ENCODE data around the gene TBCCD1.
"Not testable (repeated sequence)": the region's sequence is repeated elsewhere in the genome, so short reads cannot be mapped to it uniquely, and the experiment has no call there.

TBCCD1 gene

GRCh38 chr3:186520431-186520830 is 46.7 kb downstream of the TBCCD1 start:
- DNase-seq = no peak

- DNase-seq = no peak
Measured at GRCh38 chr3:186519021-186519658, 48.0 kb downstream of the TBCCD1 start.

- DNase-seq = no peak
Measured at GRCh38 chr3:186517218-186517617, 49.9 kb downstream of the TBCCD1 start.

GRCh38 chr3:186516646-186517045 is 50.5 kb downstream of the TBCCD1 start:
- no peak for DNase-seq

GRCh38 chr3:186515125-186515524 is 52.0 kb downstream of the TBCCD1 start:
- no peak for DNase-seq

- no peak for DNase-seq
Measured at GRCh38 chr3:186514296-186515002, 52.7 kb downstream of the TBCCD1 start.

GRCh38 chr3:186513386-186513785 is 53.8 kb downstream of the TBCCD1 start:
- DNase-seq = no peak

GRCh38 chr3:186512570-186513302 is 54.4 kb downstream of the TBCCD1 start:
- no peak for DNase-seq

GRCh38 chr3:186511702-186512101 is 55.4 kb downstream of the TBCCD1 start:
- DNase-seq = no peak

- no peak for DNase-seq
Measured at GRCh38 chr3:186511245-186511644, 55.9 kb downstream of the TBCCD1 start.

GRCh38 chr3:186510374-186511079 is 56.6 kb downstream of the TBCCD1 start:
- peak in 1 of 51 donors; percentile 8 for DNase-seq

GRCh38 chr3:186509423-186509822 is 57.7 kb downstream of the TBCCD1 start:
- no peak for DNase-seq

GRCh38 chr3:186506857-186507256 is 60.3 kb downstream of the TBCCD1 start:
- no peak for DNase-seq

- no peak for DNase-seq
Measured at GRCh38 chr3:186506191-186506739, 60.9 kb downstream of the TBCCD1 start.

- no peak for DNase-seq
Measured at GRCh38 chr3:186502966-186503712, 64.0 kb downstream of the TBCCD1 start.

GRCh38 chr3:186502138-186502948 is 64.8 kb downstream of the TBCCD1 start:
- no peak for DNase-seq

GRCh38 chr3:186499949-186500348 is 67.2 kb downstream of the TBCCD1 start:
- DNase-seq = not testable (repeated sequence)

GRCh38 chr3:186498022-186498421 is 69.1 kb downstream of the TBCCD1 start:
- DNase-seq = not testable (repeated sequence)

- DNase-seq = no peak
Measured at GRCh38 chr3:186497608-186498007, 69.5 kb downstream of the TBCCD1 start.

GRCh38 chr3:186496635-186497034 is 70.5 kb downstream of the TBCCD1 start:
- DNase-seq = no peak
